HEK293 (cell line): Measurements from ENCODE around the gene SWT1.

Experiments used
- TCF7L2 ChIP-seq: IDR thresholded peaks from 2 replicates; pipeline ENCODE4 v1.6.1; 2011; ENCODE audit warnings: low read depth, mild to moderate bottlenecking, inconsistent platforms, low read length, moderate library complexity, borderline replicate concordance
- ZNF133 ChIP-seq: fragments of 450-650 bp; formaldehyde crosslinking; IDR thresholded peaks from 2 replicates; pipeline ENCODE4 v1.5.1; 2016; ENCODE audit warnings: missing biosample characterization, missing genetic modification characterization
- TF ChIP-seq, protein P1 (sequence below): fragments of 450-650 bp; formaldehyde crosslinking; IDR thresholded peaks from 2 replicates; pipeline ENCODE4 v1.5.1; 2016; ENCODE audit warnings: missing biosample characterization, missing genetic modification characterization
- TF ChIP-seq, protein P2 (sequence below): fragments of 450-650 bp; formaldehyde crosslinking; IDR thresholded peaks from 2 replicates; pipeline ENCODE4 v1.5.1; 2016; ENCODE audit warnings: missing biosample characterization, missing genetic modification characterization

DNA sequence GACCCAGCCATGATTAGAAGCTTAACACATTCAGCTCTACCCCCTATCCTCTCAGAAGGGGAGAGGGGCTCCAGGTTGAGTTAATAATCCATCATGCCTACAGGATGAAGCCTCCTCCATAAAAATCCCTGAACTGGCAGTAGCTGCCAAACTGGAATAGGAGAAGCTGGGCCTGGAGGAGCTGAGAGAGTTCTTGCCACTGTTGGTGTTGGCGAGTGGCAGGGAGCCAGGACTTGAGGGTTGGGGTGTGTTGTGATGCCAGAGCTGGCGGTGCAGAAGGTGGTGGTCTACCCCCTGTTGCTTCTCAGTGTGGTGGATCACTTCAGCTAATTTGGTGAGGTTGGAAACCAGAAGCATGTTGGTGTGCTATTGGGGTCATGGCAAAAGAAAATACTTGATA is 123.6 kb downstream of the SWT1 start:
- TF ChIP-seq, protein P1, sequence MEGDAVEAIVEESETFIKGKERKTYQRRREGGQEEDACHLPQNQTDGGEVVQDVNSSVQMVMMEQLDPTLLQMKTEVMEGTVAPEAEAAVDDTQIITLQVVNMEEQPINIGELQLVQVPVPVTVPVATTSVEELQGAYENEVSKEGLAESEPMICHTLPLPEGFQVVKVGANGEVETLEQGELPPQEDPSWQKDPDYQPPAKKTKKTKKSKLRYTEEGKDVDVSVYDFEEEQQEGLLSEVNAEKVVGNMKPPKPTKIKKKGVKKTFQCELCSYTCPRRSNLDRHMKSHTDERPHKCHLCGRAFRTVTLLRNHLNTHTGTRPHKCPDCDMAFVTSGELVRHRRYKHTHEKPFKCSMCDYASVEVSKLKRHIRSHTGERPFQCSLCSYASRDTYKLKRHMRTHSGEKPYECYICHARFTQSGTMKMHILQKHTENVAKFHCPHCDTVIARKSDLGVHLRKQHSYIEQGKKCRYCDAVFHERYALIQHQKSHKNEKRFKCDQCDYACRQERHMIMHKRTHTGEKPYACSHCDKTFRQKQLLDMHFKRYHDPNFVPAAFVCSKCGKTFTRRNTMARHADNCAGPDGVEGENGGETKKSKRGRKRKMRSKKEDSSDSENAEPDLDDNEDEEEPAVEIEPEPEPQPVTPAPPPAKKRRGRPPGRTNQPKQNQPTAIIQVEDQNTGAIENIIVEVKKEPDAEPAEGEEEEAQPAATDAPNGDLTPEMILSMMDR (tag by site-specific recombination), result no peak
- TF ChIP-seq ZNF133 (tag by site-specific recombination) (no peak), TCF7L2 (no peak)
- TF ChIP-seq, protein P2, sequence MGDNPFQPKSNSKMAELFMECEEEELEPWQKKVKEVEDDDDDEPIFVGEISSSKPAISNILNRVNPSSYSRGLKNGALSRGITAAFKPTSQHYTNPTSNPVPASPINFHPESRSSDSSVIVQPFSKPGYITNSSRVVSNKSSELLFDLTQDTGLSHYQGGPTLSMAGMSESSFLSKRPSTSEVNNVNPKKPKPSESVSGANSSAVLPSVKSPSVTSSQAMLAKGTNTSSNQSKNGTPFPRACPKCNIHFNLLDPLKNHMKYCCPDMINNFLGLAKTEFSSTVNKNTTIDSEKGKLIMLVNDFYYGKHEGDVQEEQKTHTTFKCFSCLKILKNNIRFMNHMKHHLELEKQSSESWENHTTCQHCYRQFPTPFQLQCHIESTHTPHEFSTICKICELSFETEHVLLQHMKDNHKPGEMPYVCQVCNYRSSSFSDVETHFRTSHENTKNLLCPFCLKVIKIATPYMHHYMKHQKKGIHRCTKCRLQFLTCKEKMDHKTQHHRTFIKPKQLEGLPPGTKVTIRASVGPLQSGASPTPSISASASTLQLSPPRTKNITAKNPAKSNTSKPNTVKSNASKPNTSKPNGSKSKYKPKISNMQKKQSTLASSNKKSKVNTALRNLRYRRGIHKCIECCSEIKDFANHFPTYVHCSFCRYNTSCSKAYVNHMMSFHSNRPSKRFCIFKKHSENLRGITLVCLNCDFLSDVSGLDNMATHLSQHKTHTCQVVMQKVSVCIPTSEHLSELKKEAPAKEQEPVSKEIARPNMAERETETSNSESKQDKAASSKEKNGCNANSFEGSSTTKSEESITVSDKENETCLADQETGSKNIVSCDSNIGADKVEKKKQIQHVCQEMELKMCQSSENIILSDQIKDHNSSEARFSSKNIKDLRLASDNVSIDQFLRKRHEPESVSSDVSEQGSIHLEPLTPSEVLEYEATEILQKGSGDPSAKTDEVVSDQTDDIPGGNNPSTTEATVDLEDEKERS (tag by site-specific recombination), result no peak
